HepG2 (cell line): ENCODE data around the gene SOST. TPM values are rescaled to one million over a fixed set of nuclear protein-coding genes. Genes with fewer than 3 reads are reported as not detected.

Source experiments
- ETV6 ChIP-seq: sonication (generic); formaldehyde crosslinking; conservative IDR thresholded peaks from 2 replicates; pipeline ENCODE4 v1.4.0; 2020; ENCODE audit warnings: missing genetic modification reagents
- FOXC1 ChIP-seq: sonication (generic); formaldehyde crosslinking; IDR thresholded peaks from 2 replicates; pipeline ENCODE4 v1.8.0; 2022; ENCODE audit warnings: mild to moderate bottlenecking, missing genetic modification reagents, borderline replicate concordance
- HINFP ChIP-seq: sonication (generic); formaldehyde crosslinking; IDR thresholded peaks from 2 replicates; pipeline ENCODE4 v1.4.0; 2020; ENCODE audit warnings: low read depth, mild to moderate bottlenecking, missing genetic modification reagents
- HOXA5 ChIP-seq: sonication (generic); formaldehyde crosslinking; IDR thresholded peaks from 2 replicates; pipeline ENCODE4 v1.4.0; 2020; ENCODE audit warnings: missing genetic modification reagents
- KDM5B ChIP-seq: sonication (generic); formaldehyde crosslinking; IDR thresholded peaks from 2 replicates; pipeline ENCODE4 v1.4.0; 2020; ENCODE audit warnings: missing genetic modification reagents, mild to moderate bottlenecking, borderline replicate concordance
- NONO ChIP-seq, 2 experiments: fragments of 450-650 bp in 1 of 2; sonication (generic) in 1 of 2; formaldehyde crosslinking in 1 of 2; IDR thresholded peaks in 1 of 2; conservative IDR thresholded peaks in 1 of 2; 2 replicates each; pipeline versions ENCODE4 v1.6.1 to v1.8.0; 2017 to 2022; ENCODE audit warnings: mild to moderate bottlenecking in 1 of 2, missing genetic modification reagents in 1 of 2, moderate library complexity in 1 of 2
- RELA ChIP-seq: sonication (generic); formaldehyde crosslinking; IDR thresholded peaks from 2 replicates; pipeline ENCODE4 v1.4.0; 2020; ENCODE audit warnings: missing genetic modification reagents
- SSRP1 ChIP-seq: IDR thresholded peaks from 2 replicates; pipeline ENCODE4 v1.6.1; 2016; ENCODE audit warnings: control low read depth
- ZNF225 ChIP-seq: sonication (generic); formaldehyde crosslinking; IDR thresholded peaks from 2 replicates; pipeline ENCODE4 v1.4.0; 2020; ENCODE audit warnings: mild to moderate bottlenecking, missing genetic modification reagents
- ZNF253 ChIP-seq: sonication (generic); formaldehyde crosslinking; IDR thresholded peaks from 2 replicates; pipeline ENCODE4 v1.8.0; 2022; ENCODE audit warnings: mild to moderate bottlenecking, missing genetic modification reagents, borderline replicate concordance
- ZNF354B ChIP-seq: sonication (generic); formaldehyde crosslinking; IDR thresholded peaks from 2 replicates; pipeline ENCODE4 v1.8.0; 2022; ENCODE audit warnings: mild to moderate bottlenecking, missing genetic modification reagents
- ZNF468 ChIP-seq: sonication (generic); formaldehyde crosslinking; IDR thresholded peaks from 2 replicates; pipeline ENCODE4 v1.8.0; 2022; ENCODE audit warnings: mild to moderate bottlenecking, moderate library complexity, missing genetic modification reagents
- ZNF775 ChIP-seq: sonication (generic); formaldehyde crosslinking; IDR thresholded peaks from 2 replicates; pipeline ENCODE4 v1.4.0; 2020; ENCODE audit warnings: missing genetic modification reagents, mild to moderate bottlenecking, moderate library complexity, borderline replicate concordance
- ZSCAN30 ChIP-seq: sonication (generic); formaldehyde crosslinking; IDR thresholded peaks from 2 replicates; pipeline ENCODE4 v1.5.0; 2020; ENCODE audit warnings: mild to moderate bottlenecking, missing genetic modification reagents
- polyA plus RNA-seq, 8 experiments: library from polyadenylated mRNA; depleted of rRNA in 3 of 8; stranded (reverse) in 7 of 8; unstranded in 1 of 8; fragments of >200 nt; fragmentation: Illumina TruSeq in 4 of 8; extraction: Trizol in 4 of 8; gene quantifications; 2 replicates each; pipeline versions ENCODE4 v1.2.1 to v1.2.3, GENCODE V29; 2011 to 2016; ENCODE audit warnings: low read depth in 4 of 8, missing spikeins in 1 of 8, mixed read lengths in 1 of 8; ENCODE audit not compliant: insufficient read depth in 1 of 8
- total RNA-seq, 5 experiments: library from RNA; depleted of rRNA; stranded (reverse); fragments of >200 nt; fragmentation: Illumina TruSeq; extraction: Trizol; gene quantifications; 2 replicates each; pipeline ENCODE4 v1.2.3, GENCODE V29; 2016; ENCODE audit warnings: low read depth in 1 of 5
- TF ChIP-seq, protein P1 (sequence below): sonication (generic); formaldehyde crosslinking; IDR thresholded peaks from 2 replicates; pipeline ENCODE4 v1.5.0; 2020; ENCODE audit warnings: mild to moderate bottlenecking, missing genetic modification reagents
- TF ChIP-seq, protein P2 (sequence below): sonication (generic); formaldehyde crosslinking; IDR thresholded peaks from 2 replicates; pipeline ENCODE4 v1.4.0; 2020; ENCODE audit warnings: missing genetic modification reagents
- TF ChIP-seq, protein P3 (sequence below): sonication (generic); formaldehyde crosslinking; IDR thresholded peaks from 2 replicates; pipeline ENCODE4 v1.4.0; 2020; ENCODE audit warnings: missing genetic modification reagents
- TF ChIP-seq, protein P4 (sequence below): IDR thresholded peaks from 2 replicates; pipeline ENCODE4 v1.6.1; 2016; ENCODE audit warnings: missing compliant biosample characterization, missing genetic modification reagents, borderline replicate concordance

The SOST gene
- total and polyA plus RNA-seq, 2 of the 13 experiments (the other 11 are each of a cell fraction or from before 2014, with no cell fraction given): not detected

- TF ChIP-seq HINFP (CRISPR knock-in tag) (0 out of 2 replicates have a peak, but pooled peaks have one; percentile 9), HOXA5 (CRISPR knock-in tag) (no peak), RELA (peak; percentile 56; the same call in 1 of the 2 replicates), ZNF468 (no peak), ETV6 (CRISPR knock-in tag) (0 out of 2 replicates have a peak, but pooled peaks have one; percentile 48), SSRP1 (CRISPR knock-in tag) (peak; percentile 94; the same call in 1 of the 2 replicates), ZSCAN30 (CRISPR knock-in tag) (no peak), FOXC1 (CRISPR knock-in tag) (peak; percentile 44; the same call in 1 of the 2 replicates), ZNF225 (no peak), ZNF775 (CRISPR knock-in tag) (no peak), NONO (IDR thresholded peaks at IDR 0.05) (no peak), NONO (CRISPR knock-in tag; conservative IDR thresholded peaks at IDR 0.05) (no peak; the same call in 1 of the 2 replicates), ZNF253 (CRISPR knock-in tag) (no peak), ZNF354B (CRISPR knock-in tag) (no peak), KDM5B (CRISPR knock-in tag) (peak; percentile 43; the same call in 1 of the 2 replicates)
- TF ChIP-seq, protein P1, sequence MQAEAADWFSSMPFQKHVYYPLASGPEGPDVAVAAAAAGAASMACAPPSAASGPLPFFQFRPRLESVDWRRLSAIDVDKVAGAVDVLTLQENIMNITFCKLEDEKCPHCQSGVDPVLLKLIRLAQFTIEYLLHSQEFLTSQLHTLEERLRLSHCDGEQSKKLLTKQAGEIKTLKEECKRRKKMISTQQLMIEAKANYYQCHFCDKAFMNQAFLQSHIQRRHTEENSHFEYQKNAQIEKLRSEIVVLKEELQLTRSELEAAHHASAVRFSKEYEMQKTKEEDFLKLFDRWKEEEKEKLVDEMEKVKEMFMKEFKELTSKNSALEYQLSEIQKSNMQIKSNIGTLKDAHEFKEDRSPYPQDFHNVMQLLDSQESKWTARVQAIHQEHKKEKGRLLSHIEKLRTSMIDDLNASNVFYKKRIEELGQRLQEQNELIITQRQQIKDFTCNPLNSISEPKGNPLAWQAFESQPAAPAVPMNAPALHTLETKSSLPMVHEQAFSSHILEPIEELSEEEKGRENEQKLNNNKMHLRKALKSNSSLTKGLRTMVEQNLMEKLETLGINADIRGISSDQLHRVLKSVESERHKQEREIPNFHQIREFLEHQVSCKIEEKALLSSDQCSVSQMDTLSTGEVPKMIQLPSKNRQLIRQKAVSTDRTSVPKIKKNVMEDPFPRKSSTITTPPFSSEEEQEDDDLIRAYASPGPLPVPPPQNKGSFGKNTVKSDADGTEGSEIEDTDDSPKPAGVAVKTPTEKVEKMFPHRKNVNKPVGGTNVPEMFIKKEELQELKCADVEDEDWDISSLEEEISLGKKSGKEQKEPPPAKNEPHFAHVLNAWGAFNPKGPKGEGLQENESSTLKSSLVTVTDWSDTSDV (CRISPR knock-in tag): no peak
- TF ChIP-seq, protein P2, sequence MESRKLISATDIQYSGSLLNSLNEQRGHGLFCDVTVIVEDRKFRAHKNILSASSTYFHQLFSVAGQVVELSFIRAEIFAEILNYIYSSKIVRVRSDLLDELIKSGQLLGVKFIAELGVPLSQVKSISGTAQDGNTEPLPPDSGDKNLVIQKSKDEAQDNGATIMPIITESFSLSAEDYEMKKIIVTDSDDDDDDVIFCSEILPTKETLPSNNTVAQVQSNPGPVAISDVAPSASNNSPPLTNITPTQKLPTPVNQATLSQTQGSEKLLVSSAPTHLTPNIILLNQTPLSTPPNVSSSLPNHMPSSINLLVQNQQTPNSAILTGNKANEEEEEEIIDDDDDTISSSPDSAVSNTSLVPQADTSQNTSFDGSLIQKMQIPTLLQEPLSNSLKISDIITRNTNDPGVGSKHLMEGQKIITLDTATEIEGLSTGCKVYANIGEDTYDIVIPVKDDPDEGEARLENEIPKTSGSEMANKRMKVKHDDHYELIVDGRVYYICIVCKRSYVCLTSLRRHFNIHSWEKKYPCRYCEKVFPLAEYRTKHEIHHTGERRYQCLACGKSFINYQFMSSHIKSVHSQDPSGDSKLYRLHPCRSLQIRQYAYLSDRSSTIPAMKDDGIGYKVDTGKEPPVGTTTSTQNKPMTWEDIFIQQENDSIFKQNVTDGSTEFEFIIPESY (CRISPR knock-in tag): peak; percentile 81
- TF ChIP-seq, protein P3, sequence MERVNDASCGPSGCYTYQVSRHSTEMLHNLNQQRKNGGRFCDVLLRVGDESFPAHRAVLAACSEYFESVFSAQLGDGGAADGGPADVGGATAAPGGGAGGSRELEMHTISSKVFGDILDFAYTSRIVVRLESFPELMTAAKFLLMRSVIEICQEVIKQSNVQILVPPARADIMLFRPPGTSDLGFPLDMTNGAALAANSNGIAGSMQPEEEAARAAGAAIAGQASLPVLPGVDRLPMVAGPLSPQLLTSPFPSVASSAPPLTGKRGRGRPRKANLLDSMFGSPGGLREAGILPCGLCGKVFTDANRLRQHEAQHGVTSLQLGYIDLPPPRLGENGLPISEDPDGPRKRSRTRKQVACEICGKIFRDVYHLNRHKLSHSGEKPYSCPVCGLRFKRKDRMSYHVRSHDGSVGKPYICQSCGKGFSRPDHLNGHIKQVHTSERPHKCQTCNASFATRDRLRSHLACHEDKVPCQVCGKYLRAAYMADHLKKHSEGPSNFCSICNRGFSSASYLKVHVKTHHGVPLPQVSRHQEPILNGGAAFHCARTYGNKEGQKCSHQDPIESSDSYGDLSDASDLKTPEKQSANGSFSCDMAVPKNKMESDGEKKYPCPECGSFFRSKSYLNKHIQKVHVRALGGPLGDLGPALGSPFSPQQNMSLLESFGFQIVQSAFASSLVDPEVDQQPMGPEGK (CRISPR knock-in tag): peak; percentile 57; the same call in 1 of the 2 replicates
- TF ChIP-seq, protein P4, sequence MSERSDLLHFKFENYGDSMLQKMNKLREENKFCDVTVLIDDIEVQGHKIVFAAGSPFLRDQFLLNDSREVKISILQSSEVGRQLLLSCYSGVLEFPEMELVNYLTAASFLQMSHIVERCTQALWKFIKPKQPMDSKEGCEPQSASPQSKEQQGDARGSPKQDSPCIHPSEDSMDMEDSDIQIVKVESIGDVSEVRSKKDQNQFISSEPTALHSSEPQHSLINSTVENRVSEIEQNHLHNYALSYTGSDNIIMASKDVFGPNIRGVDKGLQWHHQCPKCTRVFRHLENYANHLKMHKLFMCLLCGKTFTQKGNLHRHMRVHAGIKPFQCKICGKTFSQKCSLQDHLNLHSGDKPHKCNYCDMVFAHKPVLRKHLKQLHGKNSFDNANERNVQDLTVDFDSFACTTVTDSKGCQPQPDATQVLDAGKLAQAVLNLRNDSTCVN: peak; percentile 73; the same call in 1 of the 2 replicates
These were observed 1.8 kb upstream of the SOST start (continued) for GRCh38 chr17:43760254-43760852.
